AG10803 (cell line): ENCODE results near the gene NCK2.

ENCODE experiments used
- DNase-seq: peaks from one replicate; pipeline ENCODE4 v3.0.0; 2010; ENCODE audit warnings: low read depth
- H3K4me3 ChIP-seq: 2 replicates; pipeline ENCODE4 v1.5.1; 2011; ENCODE audit warnings: mild to moderate bottlenecking, low read length, control low read depth
- CTCF ChIP-seq: conservative IDR thresholded peaks from 2 replicates; pipeline ENCODE4 v1.5.1; 2011; ENCODE audit warnings: mild to moderate bottlenecking, low read length, control low read depth, inconsistent platforms

The NCK2 gene

DNA sequence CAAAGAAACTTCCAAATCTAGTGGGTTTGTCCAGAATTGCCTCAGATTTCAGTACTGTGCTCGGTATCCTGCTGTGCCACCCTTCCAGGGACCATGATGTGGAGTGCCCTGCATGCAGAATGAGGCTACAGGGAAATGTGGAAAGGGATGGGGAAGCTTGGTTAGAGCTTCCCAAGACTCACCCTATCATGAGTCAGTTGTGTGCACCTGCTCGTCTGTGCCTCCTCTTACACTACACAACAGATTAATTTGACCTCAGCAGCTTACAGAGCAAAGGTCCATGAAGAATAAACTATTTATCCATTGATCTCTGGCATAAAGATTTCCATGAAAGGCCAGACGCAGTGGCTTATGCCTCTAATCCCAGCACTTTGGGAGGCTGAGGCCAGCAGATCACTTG is 21.3 kb upstream of the NCK2 start:
- no peak overlapping the region for H3K4me3 ChIP-seq
- no peak for TF ChIP-seq CTCF
- no peak for DNase-seq

DNA sequence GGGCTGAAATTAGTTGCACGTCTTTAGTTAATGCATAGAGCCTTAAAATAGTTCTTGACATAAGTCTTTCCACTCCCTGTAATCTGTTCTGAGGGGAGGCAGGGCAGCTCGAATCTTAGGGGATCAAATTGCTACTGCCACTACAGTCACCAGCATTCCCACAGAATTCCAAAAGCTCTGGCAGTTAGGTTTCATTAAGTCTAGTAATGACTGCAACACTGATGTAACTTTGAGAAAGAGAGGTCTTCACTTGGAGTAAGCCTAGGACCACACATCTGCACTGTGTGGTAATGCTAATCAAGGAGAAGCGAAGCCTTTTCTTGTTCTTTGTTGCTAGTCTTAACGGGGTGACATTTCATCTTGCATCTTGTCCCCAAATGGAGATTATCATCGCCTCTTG is 19.3 kb upstream of the NCK2 start:
- H3K4me3 ChIP-seq = no peak overlapping the region
- no peak for TF ChIP-seq CTCF
- DNase-seq = peak; percentile 67

- DNase-seq = no peak
- no peak overlapping the region for H3K4me3 ChIP-seq
- no peak for TF ChIP-seq CTCF
Measured at GRCh38 chr2:105730170-105730569, 14.5 kb upstream of the NCK2 start.

- TF ChIP-seq CTCF = no peak
- H3K4me3 ChIP-seq = no peak overlapping the region
- DNase-seq = no peak
Measured at GRCh38 chr2:105731511-105731910, 13.2 kb upstream of the NCK2 start.

GRCh38 chr2:105732101-105732500 is 12.6 kb upstream of the NCK2 start:
- H3K4me3 ChIP-seq = no peak overlapping the region
- DNase-seq = peak; percentile 47
- TF ChIP-seq CTCF = no peak

GRCh38 chr2:105732955-105733607 is 11.6 kb upstream of the NCK2 start:
- H3K4me3 ChIP-seq = no peak overlapping the region
- DNase-seq = no peak
- TF ChIP-seq CTCF = no peak

- TF ChIP-seq CTCF = no peak
- no peak for DNase-seq
- H3K4me3 ChIP-seq = no peak overlapping the region
Measured at GRCh38 chr2:105733875-105734274, 10.8 kb upstream of the NCK2 start.
